IPS-NIHi11 (cell line): ENCODE results near the gene GJC1.
A peak's percentile ranks its signal among the peaks of the same experiment; 100 is the strongest.

Experiments used
- DNase-seq: peaks from one replicate; pipeline ENCODE4 v3.0.0; 2012; ENCODE audit warnings: mixed read lengths, low spot score

Gene GJC1

GRCh38 chr17:44776628-44777393, 53.3 kb downstream of the GJC1 start:
- DNase-seq, result no peak

- no peak for DNase-seq
These were observed 54.1 kb downstream of the GJC1 start for GRCh38 chr17:44775838-44776621.

DNA sequence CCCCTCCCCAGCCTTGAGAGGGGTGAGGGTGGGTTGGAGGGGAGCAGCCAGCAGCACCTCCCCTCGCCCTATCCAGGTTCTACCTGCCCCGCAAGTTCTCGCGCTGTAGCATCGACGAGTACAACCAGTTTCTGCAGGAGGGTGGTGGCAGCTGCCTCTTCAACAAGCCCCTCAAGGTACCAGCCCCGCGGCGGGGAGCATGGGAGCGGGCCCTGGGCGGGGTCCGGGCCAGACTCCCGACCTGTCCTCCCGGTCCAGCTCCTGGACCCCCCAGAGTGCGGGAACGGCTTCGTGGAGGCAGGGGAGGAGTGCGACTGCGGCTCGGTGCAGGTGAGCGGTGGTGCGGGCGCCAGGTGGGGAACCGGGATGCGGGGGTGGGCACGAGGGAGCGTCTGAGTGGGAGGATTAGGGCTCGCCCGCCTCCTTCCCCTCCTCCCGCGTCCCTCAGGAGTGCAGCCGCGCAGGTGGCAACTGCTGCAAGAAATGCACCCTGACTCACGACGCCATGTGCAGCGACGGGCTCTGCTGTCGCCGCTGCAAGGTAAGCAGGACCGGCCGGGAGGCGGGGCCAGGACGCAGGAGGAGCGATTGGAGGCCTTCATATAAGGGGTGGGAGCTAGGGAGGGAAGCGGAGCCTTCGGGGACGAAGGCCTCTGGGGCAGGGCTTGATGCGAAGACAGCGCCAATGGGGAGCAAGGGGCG, 54.8 kb downstream of the GJC1 start:
- peak; percentile 100 for DNase-seq

- DNase-seq, result peak; percentile 99
These were observed 55.6 kb downstream of the GJC1 start for GRCh38 chr17:44774271-44775135.

DNA sequence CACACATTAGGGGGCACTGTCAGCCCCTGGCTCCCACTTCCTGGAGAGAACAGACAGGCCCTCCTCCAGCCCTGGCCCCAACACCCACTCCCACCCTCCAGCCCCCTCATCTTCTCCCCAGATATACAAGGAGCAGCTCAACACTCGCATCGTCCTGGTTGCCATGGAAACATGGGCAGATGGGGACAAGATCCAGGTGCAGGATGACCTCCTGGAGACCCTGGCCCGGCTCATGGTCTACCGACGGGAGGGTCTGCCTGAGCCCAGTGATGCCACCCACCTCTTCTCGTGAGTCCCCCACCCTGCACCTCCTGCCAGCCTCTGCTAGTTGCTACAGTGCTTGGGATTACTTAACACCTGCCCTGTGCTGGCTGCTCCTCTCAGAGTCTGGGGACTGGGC, 56.9 kb downstream of the GJC1 start:
- DNase-seq, result no peak

GRCh38 chr17:44772308-44773045, 57.6 kb downstream of the GJC1 start:
- DNase-seq, result no peak

DNA sequence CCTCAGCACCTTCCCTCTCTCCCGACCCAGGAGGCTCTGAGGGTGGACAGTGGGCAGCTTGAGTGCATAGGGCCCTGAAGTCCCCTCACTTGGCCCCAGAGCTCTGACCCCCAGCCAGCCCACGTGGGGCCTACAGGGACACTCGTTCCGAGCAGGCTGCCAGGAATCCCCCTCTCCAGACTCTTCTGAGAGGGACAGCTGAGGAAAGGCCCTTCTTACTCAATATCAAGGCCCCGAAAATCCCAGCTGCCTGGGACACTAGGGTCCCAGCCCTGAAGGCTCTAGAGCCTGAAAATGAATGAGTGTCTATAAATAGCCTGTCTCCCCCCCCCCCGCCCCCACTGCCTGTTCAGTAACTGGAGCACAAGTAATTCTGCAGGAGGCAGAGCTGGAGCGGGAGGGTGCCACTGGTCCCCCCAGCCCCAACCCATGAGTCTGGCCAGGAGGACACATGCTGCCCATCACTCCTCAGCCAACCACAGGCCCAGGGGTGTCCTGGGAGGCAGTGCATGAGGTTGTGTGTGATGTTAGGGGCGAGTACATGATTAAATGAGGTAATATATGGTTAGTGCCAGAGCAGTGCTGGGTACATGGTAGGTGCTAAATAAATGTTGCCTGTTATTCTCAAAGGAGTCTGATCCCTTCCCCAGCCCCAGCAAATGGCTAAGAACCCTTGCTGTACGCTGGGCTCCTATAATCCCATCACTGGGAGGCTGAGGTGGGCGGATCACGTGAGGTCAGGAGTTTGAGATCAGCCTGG, 59.7 kb downstream of the GJC1 start:
- no peak for DNase-seq

GRCh38 chr17:44769647-44770084, 60.4 kb downstream of the GJC1 start:
- no peak for DNase-seq

DNA sequence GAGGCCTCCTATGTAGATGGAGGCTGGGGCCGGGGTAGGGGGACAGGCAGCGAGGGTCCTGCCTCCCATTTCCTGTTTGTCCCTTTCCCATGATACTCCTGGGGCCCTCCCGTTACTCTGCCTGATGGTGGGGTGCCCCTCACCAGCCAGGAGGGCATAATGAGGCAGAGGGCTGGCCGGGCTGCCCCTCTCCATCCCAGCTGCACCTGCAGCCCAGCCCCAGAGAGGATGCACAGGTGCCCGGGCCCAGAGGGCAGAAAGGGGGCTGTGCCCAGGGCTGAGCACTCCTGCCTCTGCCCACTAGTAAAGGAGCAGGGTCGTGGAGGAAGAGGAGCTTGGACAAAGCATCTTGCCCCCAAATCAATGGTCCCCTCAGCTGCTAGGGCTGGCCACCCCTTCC, 60.9 kb downstream of the GJC1 start:
- DNase-seq, result no peak

DNA sequence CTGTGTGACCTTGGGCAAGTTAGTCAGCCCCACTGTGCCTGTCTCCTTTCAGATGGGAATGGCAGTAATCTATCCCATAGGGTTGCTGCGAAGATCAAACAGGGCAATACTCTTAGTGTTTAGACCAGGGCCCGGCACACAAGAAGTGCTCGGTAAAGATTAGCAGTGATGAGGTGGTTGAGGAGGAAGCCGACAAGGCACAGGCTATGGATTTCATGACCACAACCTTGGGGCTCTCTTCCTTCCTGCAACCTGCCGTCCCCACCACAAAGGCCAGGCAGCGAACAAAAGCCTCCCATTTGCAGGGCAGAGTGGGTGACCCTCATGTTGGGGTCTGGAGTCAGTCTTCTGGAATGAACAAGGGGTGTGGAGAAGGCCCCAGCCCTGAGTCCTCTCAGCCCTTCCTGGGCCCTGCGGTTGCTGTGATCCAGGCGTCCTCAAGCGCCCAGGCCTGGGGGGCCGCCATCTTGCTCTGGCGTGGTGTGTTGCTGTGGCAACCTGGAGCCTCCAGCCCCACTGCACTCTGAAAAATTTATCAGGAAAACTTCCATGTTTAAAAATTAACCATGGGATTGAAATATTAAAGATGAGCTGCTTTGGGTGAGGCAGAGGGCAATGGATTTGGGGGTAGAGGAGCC, 61.5 kb downstream of the GJC1 start:
- no peak for DNase-seq

DNA sequence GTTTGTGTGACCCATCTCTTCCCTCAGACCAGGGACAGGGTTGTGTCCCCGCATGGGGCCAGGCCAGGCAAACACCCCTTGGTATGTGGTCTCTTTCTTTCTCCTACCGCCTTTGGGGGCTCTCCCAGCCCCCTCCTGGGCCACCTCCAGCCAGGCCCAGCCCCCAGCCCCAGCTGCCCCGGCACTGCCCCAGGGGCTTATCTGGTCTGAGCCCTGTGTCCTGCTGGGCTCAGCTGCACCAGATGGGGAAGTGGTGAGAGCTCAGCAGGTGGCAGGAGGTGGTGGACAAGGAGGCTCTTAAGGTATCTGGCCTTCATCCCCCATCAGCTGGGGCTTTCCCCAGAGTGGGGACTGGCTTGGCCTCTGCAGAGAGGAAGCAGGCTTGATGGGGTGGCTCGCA, 62.6 kb downstream of the GJC1 start:
- no peak for DNase-seq

DNA sequence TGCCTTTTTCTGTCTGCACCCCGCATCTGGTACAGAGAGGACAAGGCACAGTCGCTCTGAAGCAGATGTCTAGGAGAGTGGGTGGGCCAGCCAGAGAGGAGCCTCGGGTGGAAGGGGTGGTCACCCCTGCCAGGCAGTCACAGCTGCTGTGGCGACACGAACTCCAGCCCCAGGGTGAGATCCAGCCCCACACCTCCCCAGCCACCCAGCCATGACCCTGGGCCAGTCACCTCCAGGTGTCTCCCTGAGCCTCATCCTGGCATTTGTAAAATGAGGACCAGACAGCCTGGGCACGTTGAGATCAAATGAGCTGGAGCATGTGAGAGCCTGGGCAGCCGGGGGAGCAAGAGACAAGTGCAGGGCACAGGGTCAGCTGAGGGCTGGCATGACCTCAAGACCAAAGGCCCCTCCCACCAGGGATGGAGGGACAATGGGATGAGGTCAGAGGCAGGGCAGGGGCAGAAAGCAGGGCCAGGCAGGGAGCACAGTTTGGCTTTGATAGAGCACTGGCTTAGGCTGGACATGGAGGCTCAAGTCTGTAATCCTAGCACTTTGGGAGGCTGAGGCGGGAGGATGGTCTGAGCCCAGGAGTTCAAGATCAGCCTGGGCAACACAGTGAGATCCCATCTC, 63.6 kb downstream of the GJC1 start:
- no peak for DNase-seq

- no peak for DNase-seq
These were observed 64.1 kb downstream of the GJC1 start for GRCh38 chr17:44765965-44766364.

- DNase-seq, result no peak
These were observed 66.9 kb downstream of the GJC1 start for GRCh38 chr17:44763170-44763569.

DNA sequence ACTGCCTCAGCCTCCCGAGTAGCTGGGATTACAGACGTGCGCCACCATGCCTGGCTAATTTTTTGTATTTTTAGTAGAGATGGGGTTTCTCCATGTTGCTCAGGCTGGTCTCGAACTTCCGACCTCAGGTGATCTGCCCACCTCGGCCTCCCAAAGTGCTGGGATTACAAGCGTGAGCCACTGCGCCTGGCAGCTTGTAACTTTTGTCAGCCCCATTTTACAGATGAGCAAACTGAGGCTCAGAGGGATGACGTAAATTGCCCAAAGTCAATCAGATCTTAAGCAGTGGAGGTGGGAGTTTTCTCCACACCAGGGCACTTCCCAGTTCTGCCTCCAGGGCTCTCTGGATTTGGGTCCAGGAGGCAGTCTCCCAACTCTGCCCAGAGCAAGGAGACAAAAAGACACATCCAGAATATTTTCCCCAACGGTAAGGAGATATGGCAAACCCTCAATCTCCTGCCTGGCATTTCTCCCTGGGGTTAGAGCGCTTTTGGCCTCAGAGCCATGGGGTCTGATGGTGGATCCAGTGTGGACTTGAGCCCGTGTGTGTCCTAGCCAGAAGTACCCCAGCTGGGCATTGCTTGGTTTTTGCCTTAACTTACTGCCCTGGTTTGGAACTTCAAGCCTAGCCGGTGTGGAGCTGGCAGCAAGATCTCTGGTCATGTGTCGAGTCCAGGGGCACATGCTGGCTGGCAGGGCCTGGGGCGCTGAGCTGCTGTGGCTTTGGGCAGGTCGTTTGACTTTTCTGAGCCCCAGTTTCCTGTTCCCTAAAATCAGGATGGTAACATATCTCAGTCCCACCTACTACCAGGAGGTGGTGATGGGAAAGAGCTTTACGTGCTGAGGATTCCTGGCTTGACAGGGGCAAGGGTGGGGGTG, 67.9 kb downstream of the GJC1 start:
- DNase-seq, result no peak

DNA sequence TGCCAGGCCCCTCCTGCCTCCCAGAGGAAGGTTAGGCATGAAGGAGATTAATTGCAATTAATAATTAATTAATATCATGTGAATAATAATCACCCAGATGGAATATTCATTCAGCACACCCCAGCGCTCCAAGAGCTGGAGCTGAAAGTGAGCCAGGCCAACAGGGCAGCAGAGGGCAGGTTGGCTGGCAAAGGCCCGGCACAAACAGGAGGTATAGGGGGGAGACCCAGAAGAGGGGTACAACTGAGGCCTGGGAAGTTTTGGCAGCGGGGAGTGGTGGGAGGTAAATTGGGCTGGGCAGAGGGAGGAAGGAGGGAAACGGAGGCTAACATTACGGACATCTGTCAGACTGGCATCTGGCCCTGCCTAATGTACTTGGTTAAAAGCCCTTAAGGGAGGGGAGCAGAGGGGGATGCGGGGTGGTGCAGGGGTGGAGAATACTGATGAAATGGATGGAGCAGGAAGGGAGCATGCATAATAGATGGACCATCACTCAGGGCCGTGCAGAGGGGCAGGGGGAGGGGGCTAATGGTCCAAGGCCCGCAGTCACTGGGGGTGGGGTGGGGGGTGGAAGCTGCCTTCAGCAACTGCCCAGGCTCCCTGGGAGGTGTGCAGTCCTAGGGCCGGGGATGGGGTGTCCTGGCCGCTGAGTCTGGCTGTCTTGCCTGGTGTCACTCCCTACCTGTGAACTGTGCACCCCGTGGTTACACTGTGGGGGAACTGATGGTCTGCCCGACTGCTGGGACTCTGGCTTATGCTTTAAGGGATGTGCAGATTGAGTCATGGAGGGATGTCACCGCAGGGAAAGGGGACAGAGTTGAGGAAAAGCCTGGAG, 69.4 kb downstream of the GJC1 start:
- no peak for DNase-seq

GRCh38 chr17:44759916-44760243, 70.2 kb downstream of the GJC1 start:
- DNase-seq, result no peak
